ENCODE measurements around the gene SLC9A3.

Gene SLC9A3

DNA sequence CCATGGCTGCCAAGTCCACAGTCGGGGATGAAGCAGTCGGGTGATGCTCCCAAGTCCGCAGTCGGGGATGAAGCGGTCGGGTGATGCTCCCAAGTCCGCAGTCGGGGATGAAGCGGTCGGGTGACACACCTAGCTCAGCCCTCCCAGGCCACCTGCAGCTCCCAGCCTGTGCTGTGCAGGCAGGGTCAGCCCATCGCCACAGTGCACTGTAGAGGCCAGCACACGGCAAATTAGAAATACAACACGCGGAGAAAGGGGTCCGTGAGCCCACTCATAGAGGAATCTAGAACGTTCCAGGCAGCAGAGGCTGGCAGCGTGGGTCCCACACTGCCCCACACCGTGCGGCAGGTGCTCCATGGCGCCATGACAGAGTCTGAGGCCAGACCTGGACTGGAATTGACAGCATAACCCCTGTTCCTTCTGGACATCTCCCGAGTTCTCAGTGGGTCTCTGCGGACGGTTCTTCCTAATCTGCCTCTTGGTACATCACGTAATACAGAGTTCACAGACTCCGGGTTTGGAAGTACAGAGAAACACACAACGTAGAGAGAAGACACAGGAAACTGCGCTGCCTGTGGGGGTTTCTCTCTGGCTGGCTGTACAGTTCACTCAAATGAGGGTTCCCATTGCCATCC, 89.0 kb downstream of the SLC9A3 start:
- H3K27me3 ChIP-seq (ENCODE audit: low read depth, low read length) = no peaks in the 10 kb centered on the region

DNA sequence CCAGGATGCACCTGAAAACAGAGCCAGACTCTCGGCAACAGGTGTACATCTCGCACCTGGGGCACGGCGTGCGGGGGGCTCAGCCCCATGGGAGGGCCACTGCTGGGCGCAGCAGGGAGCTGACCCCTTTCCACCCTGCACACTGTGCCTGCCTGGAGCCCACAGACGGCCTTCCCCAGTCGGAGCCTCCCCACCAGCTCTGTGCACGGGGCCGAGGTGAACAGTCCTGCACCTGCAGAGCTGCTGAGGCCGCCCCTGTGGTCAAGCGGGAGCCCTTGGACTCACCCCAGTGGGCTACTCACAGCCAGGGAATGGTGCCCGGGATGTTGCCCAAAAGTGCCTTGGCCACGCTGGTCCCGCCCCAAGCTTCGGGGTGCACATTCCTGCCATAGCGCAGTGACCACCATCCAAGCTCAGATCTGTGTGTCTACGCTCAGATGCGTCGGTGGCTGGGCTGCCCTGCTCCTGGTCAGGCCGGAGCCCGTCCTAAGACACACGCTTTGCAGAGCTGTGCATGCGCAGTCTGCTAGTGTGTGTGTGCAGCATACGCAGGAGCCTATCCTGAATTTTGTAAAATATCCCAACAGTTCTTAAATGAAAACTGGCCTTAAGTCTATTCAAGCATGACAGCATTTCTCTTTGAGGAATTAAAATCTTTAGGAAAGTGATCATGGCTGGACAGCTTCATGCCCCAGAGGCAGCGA, 89.7 kb downstream of the SLC9A3 start:
- TF ChIP-seq, protein P1, sequence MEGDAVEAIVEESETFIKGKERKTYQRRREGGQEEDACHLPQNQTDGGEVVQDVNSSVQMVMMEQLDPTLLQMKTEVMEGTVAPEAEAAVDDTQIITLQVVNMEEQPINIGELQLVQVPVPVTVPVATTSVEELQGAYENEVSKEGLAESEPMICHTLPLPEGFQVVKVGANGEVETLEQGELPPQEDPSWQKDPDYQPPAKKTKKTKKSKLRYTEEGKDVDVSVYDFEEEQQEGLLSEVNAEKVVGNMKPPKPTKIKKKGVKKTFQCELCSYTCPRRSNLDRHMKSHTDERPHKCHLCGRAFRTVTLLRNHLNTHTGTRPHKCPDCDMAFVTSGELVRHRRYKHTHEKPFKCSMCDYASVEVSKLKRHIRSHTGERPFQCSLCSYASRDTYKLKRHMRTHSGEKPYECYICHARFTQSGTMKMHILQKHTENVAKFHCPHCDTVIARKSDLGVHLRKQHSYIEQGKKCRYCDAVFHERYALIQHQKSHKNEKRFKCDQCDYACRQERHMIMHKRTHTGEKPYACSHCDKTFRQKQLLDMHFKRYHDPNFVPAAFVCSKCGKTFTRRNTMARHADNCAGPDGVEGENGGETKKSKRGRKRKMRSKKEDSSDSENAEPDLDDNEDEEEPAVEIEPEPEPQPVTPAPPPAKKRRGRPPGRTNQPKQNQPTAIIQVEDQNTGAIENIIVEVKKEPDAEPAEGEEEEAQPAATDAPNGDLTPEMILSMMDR (IDR thresholded peaks at IDR 0.05; ENCODE audit: low read depth, low read length) = no peak
- no peak for TF ChIP-seq EZH2phosphoT487 (IDR thresholded peaks at IDR 0.05; ENCODE audit: low read depth)
- no peak overlapping the region for H3K27ac ChIP-seq (ENCODE audit: low read length)
- no peak overlapping the region for H2AFZ ChIP-seq (ENCODE audit: low read depth, low read length)
- H3K9me3 ChIP-seq (ENCODE audit: insufficient read depth, low read length) = no peaks in the 10 kb centered on the region
- H3K27me3 ChIP-seq (ENCODE audit: low read depth, low read length) = no peaks in the 10 kb centered on the region
- no peaks in the 10 kb centered on the region for H3K79me2 ChIP-seq (ENCODE audit: low read length)
- H3K4me1 ChIP-seq (ENCODE audit: low read length) = no peaks in the 10 kb centered on the region; the same call in 1 of the 2 replicates
- H3K4me2 ChIP-seq (ENCODE audit: low read length) = no peak overlapping the region
- H3K4me3 ChIP-seq (ENCODE audit: low read length) = no peak overlapping the region
- H4K20me1 ChIP-seq (ENCODE audit: insufficient read depth, low read length) = no peaks in the 10 kb centered on the region
- H3K36me3 ChIP-seq (replicated peaks; ENCODE audit: low read depth, low read length) = no peaks in the 10 kb centered on the region
- no peak overlapping the region for H3K9ac ChIP-seq (ENCODE audit: low read length)

More for the DNA sequence above, 89.0 kb downstream of the SLC9A3 start:
- Histone ChIP-seq H3K9me3 (ENCODE audit: insufficient read depth, low read length) (no peaks in the 10 kb centered on the region), H3K36me3 (replicated peaks; ENCODE audit: low read depth, low read length) (no peaks in the 10 kb centered on the region), H3K4me1 (ENCODE audit: low read length) (peaks cover 2% of the 10 kb centered on the region), H3K4me2 (ENCODE audit: low read length) (no peak overlapping the region), H2AFZ (ENCODE audit: low read depth, low read length) (no peak overlapping the region), H3K4me3 (ENCODE audit: low read length) (no peak overlapping the region), H3K27ac (ENCODE audit: low read length) (no peak overlapping the region), H3K79me2 (ENCODE audit: low read length) (no peaks in the 10 kb centered on the region), H3K9ac (ENCODE audit: low read length) (no peak overlapping the region), H4K20me1 (ENCODE audit: insufficient read depth, low read length) (no peaks in the 10 kb centered on the region)
- TF ChIP-seq, protein P1 (IDR thresholded peaks at IDR 0.05; ENCODE audit: low read depth, low read length) = no peak
- TF ChIP-seq EZH2phosphoT487 (IDR thresholded peaks at IDR 0.05; ENCODE audit: low read depth) = no peak

DNA sequence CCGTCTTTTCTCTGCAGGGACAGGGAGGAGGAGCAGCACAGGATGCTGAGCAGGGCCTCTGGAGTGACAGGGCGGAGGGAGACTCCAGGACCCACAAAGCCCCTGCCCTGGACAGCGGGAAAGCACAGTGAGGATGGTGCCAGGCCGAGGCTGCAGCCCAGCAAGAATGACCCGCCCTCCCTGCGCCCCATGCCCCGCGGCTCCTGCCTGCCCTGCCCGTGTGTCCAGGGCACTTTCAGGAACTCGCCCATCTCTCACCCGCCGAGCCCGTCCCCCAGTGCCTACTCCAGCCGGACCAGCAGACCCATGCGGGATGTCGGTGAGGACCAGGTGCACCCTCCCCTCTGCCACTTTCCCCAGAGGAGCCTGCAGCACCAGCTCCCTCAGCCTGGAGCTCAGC, 90.4 kb downstream of the SLC9A3 start:
- Histone ChIP-seq H3K9ac (ENCODE audit: low read length) (no peak overlapping the region), H2AFZ (ENCODE audit: low read depth, low read length) (no peak overlapping the region), H3K9me3 (ENCODE audit: insufficient read depth, low read length) (no peaks in the 10 kb centered on the region), H3K4me3 (ENCODE audit: low read length) (no peak overlapping the region), H3K36me3 (replicated peaks; ENCODE audit: low read depth, low read length) (no peaks in the 10 kb centered on the region), H3K4me2 (ENCODE audit: low read length) (no peak overlapping the region), H3K79me2 (ENCODE audit: low read length) (no peaks in the 10 kb centered on the region), H3K27ac (ENCODE audit: low read length) (no peak overlapping the region), H3K4me1 (ENCODE audit: low read length) (no peaks in the 10 kb centered on the region; the same call in 1 of the 2 replicates), H3K27me3 (ENCODE audit: low read depth, low read length) (no peaks in the 10 kb centered on the region), H4K20me1 (ENCODE audit: insufficient read depth, low read length) (no peaks in the 10 kb centered on the region)
- TF ChIP-seq, protein P1 (IDR thresholded peaks at IDR 0.05; ENCODE audit: low read depth, low read length) = no peak
- no peak for TF ChIP-seq EZH2phosphoT487 (IDR thresholded peaks at IDR 0.05; ENCODE audit: low read depth)

DNA sequence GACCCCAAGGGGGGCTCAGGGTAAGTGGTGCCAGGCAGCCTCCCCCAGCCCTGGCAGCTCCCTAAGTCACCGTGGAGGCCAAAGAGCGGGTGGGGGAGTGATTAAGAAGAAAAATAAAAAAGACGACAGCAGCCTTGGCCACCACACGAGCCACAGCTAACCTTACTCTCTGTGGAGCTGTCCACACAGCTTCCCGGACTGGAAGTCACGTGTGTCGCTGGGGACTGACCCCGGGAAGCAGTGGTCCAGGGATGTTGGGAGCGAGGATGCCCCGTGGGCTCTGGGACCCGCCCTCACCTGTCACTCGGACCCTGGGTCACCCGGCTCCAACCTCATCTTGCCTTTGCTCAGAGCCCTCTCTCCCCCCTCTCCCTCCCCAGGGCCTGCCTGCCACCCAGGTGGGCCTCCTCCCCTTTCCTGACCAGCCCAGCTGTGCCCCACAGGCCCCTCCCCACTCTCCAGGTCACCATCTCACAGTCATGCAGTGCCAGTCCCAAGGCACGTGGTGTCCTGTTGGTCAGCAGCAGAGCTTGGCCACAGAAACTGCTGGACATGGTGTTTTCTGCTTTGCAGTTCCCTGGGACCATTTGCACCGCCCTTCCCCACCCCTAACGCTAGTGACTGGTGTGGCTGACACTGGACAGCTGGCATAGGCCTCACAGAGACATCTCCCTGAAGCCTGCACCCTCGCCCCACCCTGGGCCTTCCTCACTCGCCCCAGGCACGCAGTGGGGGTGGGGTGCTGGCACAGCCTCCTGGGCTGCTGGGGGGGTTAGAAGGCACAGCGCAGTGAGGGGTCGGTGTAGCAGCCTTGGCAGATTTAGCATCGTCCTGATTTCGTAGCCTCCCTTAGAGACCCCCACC, 91.1 kb downstream of the SLC9A3 start:
- H3K79me2 ChIP-seq (ENCODE audit: low read length) = no peaks in the 10 kb centered on the region
- H3K27me3 ChIP-seq (ENCODE audit: low read depth, low read length) = no peaks in the 10 kb centered on the region
- H3K9ac ChIP-seq (ENCODE audit: low read length) = no peak overlapping the region
- H3K36me3 ChIP-seq (replicated peaks; ENCODE audit: low read depth, low read length) = no peaks in the 10 kb centered on the region
- no peak overlapping the region for H3K27ac ChIP-seq (ENCODE audit: low read length)
- H4K20me1 ChIP-seq (ENCODE audit: insufficient read depth, low read length) = no peaks in the 10 kb centered on the region
- TF ChIP-seq EZH2phosphoT487 (IDR thresholded peaks at IDR 0.05; ENCODE audit: low read depth) = no peak
- TF ChIP-seq, protein P1 (IDR thresholded peaks at IDR 0.05; ENCODE audit: low read depth, low read length) = no peak
- no peaks in the 10 kb centered on the region; the same call in 1 of the 2 replicates for H3K4me1 ChIP-seq (ENCODE audit: low read length)
- no peak overlapping the region for H2AFZ ChIP-seq (ENCODE audit: low read depth, low read length)
- H3K4me3 ChIP-seq (ENCODE audit: low read length) = no peak overlapping the region
- no peak overlapping the region for H3K4me2 ChIP-seq (ENCODE audit: low read length)
- H3K9me3 ChIP-seq (ENCODE audit: insufficient read depth, low read length) = no peaks in the 10 kb centered on the region
